A549 treated with dexamethasone at 1 μM for 4 hours (cell line): ENCODE results near the gene STMN3. TPM values are rescaled to one million over a fixed set of nuclear protein-coding genes. Genes with fewer than 3 reads are reported as not detected.

Experiments used
- total RNA-seq: library from RNA; stranded (reverse); fragments of 200-300 nt; extraction: Qiagen RNA extraction; gene quantifications from 5 replicates; pipeline ENCODE4 v1.2.3, GENCODE V29; 2022

STMN3 gene
- 7.3 to 10.1 TPM (median 8.4 TPM) in 5 replicates for total RNA-seq

DNA sequence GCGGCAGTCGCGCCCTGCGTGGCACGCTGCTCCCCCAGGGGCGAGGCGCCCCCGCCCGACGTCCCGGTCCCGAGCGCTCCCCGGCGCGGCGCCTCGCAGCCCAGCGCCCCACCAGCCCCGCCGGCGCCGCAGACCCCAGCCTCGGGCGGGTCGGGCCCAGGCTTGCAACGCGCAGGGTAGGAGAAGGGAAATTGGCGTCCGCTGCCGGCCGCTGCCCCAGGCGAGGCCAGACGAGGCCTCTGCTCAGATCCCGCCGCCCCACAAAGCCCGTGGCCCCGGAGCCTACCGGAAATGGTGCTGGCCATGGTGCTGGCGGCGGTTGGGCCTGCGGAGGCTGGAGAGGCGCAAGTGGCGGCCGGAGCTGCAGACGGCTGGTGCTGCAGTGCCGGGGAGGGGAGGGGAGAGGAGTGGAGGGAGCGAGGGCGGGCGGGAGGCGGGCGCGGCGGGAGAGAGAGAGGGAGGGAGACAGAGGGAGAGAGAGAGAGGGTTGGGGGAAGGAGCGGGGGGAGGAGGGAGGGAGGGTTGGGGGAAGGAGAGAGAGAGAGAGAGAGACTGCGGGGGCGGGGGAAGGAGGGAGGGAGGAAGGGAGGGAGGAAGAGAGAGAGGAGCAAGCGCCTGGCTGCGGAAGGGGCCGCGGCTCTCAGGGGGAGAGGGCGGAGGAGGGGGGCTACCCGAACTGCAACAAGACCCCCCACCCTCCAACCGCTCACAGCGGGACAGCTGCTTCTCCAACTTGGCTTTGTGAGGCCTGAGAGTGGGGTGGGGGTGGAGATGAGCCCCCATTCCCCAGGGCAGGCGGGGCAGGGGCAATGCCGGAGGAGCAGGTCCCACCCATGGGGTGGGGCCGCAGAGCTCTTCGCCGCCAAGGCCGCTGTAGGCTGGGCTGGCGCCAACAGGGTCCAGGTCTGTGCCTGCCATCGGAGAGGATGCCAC lies at the start of gene STMN3:
TSS of gene STMN3 (minus strand) at position 384 of the 933 bp plus-strand sequence. CDS start at position 305, 79 bp downstream.

DNA sequence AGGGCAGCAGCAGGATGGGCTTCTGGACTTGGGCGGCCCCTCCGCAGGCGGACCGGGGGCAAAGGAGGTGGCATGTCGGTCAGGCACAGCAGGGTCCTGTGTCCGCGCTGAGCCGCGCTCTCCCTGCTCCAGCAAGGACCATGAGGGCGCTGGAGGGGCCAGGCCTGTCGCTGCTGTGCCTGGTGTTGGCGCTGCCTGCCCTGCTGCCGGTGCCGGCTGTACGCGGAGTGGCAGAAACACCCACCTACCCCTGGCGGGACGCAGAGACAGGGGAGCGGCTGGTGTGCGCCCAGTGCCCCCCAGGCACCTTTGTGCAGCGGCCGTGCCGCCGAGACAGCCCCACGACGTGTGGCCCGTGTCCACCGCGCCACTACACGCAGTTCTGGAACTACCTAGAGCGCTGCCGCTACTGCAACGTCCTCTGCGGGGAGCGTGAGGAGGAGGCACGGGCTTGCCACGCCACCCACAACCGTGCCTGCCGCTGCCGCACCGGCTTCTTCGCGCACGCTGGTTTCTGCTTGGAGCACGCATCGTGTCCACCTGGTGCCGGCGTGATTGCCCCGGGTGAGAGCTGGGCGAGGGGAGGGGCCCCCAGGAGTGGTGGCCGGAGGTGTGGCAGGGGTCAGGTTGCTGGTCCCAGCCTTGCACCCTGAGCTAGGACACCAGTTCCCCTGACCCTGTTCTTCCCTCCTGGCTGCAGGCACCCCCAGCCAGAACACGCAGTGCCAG lies 43.6 kb upstream of the STMN3 start, which contains the start of gene TNFRSF6B:
TSS of gene TNFRSF6B (plus strand) at position 25 of the 729 bp plus-strand sequence. CDS start at position 141, 116 bp downstream.

DNA sequence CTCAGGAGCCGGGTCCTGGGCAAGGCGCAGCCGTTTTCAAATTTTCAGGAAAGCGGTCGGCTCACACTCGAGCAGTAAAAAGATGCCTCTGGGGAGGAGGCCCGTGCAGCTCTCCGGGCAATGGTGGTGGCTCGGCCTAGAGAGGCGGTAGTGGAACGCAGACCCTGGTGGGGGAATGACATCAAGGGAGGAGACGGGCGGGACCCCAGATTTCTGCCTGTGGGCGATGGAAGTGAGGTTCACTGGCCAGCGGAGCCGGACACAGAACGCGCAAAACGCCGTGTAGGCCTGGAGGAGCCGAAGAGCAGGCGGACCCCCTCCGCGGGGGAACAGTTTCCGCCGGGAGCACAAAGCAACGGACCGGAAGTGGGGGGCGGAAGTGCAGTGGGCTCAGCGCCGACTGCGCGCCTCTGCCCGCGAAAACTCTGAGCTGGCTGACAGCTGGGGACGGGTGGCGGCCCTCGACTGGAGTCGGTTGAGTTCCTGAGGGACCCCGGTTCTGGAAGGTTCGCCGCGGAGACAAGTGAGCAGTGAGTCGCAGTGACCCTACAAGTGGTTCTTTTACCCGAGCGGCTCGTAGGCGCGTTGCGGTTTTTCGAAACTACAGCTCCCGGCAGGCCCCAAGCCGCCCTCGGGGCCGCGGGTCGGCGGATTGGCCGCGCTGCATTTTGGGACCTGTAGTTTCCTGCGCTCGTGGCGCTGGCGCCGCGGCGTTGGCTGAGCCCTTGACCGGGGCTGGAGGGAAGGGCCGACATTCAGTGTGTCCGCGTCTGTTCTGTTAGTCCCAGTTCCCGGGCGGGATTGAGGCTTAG lies 4.9 kb upstream of the STMN3 start, which contains the start of gene RTEL1:
TSS of gene RTEL1 (plus strand) at position 376 of the 812 bp plus-strand sequence. CDS start 1,091 bp downstream, outside the sequence.

DNA sequence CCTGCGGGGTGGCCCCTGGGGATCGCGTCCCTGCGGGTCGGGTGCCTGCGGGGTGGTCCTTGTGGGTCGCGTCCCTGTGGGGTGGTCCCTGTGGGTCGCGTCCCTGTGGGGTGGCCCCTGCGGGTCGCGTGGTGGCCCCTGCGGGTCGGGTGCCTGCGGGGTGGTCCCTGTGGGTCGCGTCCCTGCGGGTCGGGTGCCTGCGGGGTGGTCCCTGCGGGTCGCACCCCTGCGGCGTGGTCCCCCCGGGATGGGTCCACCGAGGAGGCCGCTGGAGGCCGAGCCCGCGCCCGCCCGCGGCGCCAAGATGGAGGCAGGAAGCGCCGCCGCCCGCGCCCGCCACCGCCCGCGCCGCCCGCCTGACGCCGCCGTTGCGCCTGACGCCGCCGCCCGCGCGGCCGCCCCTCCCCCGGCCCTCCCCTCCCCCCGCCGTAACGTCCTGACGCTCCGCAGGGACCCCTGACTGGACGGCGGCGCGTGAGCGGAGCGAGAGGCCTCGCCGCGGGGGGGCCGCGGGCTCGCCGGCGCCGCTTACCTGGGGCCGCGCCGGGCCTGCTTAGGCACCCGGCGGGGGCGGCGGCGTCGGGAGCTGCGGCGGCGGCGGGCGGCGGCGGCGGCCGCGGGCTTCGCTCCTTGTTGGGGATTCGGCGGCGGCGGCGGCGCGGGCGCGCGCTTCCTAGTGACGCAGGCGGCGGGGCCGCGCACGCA lies 26.6 kb downstream of the STMN3 start, which contains the start of gene GMEB2:
TSS of gene GMEB2 (minus strand) at position 678 of the 705 bp plus-strand sequence. CDS start 7,704 bp downstream, outside the sequence.

Other genes starting within 250 kb of the STMN3 start
- 0.61 to 0.74 TPM (median 0.63 TPM) in 5 replicates for gene KCNQ2, start 180.8 kb downstream of the STMN3 start, total RNA-seq
- gene EEF1A2, start 154.3 kb downstream of the STMN3 start, total RNA-seq: 123 to 185 TPM (median 159 TPM) in 5 replicates
- gene PPDPF, start 132.7 kb downstream of the STMN3 start, total RNA-seq: 282 to 352 TPM (median 327 TPM) in 5 replicates
- 2.0 to 4.2 TPM (median 2.8 TPM) in 5 replicates for gene PTK6, start 116.0 kb downstream of the STMN3 start, total RNA-seq
- 0.11 to 0.14 TPM (median 0.13 TPM) in 4 of 5 replicates, not detected in the other for gene SRMS, start 105.7 kb downstream of the STMN3 start, total RNA-seq
- gene FNDC11, start 99.3 kb downstream of the STMN3 start, total RNA-seq: 0.14 to 0.38 TPM (median 0.24 TPM) in 5 replicates
- gene HELZ2, start 79.2 kb downstream of the STMN3 start, total RNA-seq: 25.0 to 42.6 TPM (median 36.2 TPM) in 5 replicates
- 7.3 to 10.5 TPM (median 10.1 TPM) in 5 replicates for gene GMEB2, start 26.3 kb downstream of the STMN3 start, total RNA-seq
- gene RTEL1, start 4.9 kb upstream of the STMN3 start, total RNA-seq: 4.1 to 7.8 TPM (median 5.9 TPM) in 5 replicates
- 0.77 to 0.97 TPM (median 0.84 TPM) in 4 of 5 replicates, not detected in the other for gene TNFRSF6B, start 43.2 kb upstream of the STMN3 start, total RNA-seq
- gene ARFRP1, start 54.6 kb upstream of the STMN3 start, total RNA-seq: 28.6 to 39.8 TPM (median 36.2 TPM) in 5 replicates
- gene ZGPAT, start 54.6 kb upstream of the STMN3 start, total RNA-seq: 19.0 to 26.9 TPM (median 26.0 TPM) in 5 replicates
- 2.9 to 9.5 TPM (median 8.9 TPM) in 5 replicates for gene LIME1, start 83.2 kb upstream of the STMN3 start, total RNA-seq
- 57.9 to 88.8 TPM (median 82.1 TPM) in 5 replicates for gene SLC2A4RG, start 86.4 kb upstream of the STMN3 start, total RNA-seq
- gene ZBTB46, start 177.8 kb upstream of the STMN3 start, total RNA-seq: 0.65 to 0.82 TPM (median 0.73 TPM) in 5 replicates
- gene ABHD16B, start 208.1 kb upstream of the STMN3 start, total RNA-seq: not detected in 5 replicates
- 125 to 135 TPM (median 132 TPM) in 5 replicates for gene TPD52L2, start 211.8 kb upstream of the STMN3 start, total RNA-seq
- gene DNAJC5, start 241.7 kb upstream of the STMN3 start, total RNA-seq: 21.7 to 30.4 TPM (median 29.3 TPM) in 5 replicates